Gastrocnemius medialis (tissue), 4 donors: ENCODE measurements around the gene TNFRSF21.

Experiments
- CTCF ChIP-seq, 5 experiments: fragments of 450-650 bp in 3 of 5; fragments of 200-600 bp in 2 of 5; sonication (generic) in 2 of 5; IDR thresholded peaks in 4 of 5; conservative IDR thresholded peaks in 1 of 5; 1 replicate in 4 of 5; 2 replicates in 1 of 5; pipeline ENCODE4 v1.5.1; 2016 to 2019; ENCODE audit warnings: antibody characterized with exemption in 5 of 5, mild to moderate bottlenecking in 3 of 5, moderate library complexity in 3 of 5
- POLR2A ChIP-seq, 2 donors: fragments of 450-650 bp; IDR thresholded peaks; one replicate each; pipeline ENCODE4 v1.6.1; 2017; ENCODE audit warnings: antibody characterized with exemption in 2 of 2, mild to moderate bottlenecking in 2 of 2, moderate library complexity in 2 of 2

GRCh38 chr6:47256981-47257730 lies 52.5 kb downstream of the TNFRSF21 start:
- TF ChIP-seq CTCF (IDR thresholded peaks at IDR 0.05 in 4 of 5, conservative IDR thresholded peaks at IDR 0.05 in 1 of 5), result no peak
- no peak for TF ChIP-seq POLR2A (IDR thresholded peaks at IDR 0.05)
